ENCODE results near the gene DCAF11. TPM values are rescaled to one million over a fixed set of nuclear protein-coding genes. Genes with fewer than 3 reads are reported as not detected.

Gene DCAF11
- total and polyA plus RNA-seq, 2 of the 13 experiments (the other 11 are each of a cell fraction or from before 2014, with no cell fraction given) = 150 to 257 TPM

DNA sequence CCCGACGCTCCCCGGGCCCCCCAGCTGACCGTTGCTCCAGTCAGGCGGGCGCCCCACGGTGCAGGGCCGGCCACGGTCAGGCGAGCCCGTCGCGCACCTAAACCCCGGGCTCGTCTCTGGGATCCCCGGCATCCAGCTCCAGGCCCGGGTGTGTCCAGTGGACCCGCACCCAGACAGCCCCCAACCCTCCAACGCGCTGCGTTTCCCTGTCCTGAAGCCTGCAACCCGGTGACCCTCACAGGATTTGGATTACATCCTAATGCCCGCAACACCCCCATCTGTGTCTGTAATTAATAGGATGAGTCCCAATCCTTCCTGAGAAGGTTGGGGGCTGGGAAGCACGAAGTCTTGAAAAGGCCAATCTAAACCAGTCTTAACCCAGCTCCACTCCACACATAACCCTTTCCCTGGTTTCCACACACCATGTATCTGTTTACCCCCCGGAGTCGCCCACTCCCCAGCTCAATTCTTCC is 32.8 kb upstream of the DCAF11 start (continued):
- TF ChIP-seq KDM5A (IDR thresholded peaks at IDR 0.05; ENCODE audit: borderline replicate concordance, low read length) = no peak
- TF ChIP-seq PTBP1 (IDR thresholded peaks at IDR 0.05; ENCODE audit: low read depth, low read length, poor library complexity, severe bottlenecking) = no peak
- no peak for TF ChIP-seq HOXD1 (CRISPR knock-in tag; IDR thresholded peaks at IDR 0.05)
- no peak for TF ChIP-seq POGZ (CRISPR knock-in tag; IDR thresholded peaks at IDR 0.05)
- no peak for TF ChIP-seq ZNF790 (CRISPR knock-in tag; IDR thresholded peaks at IDR 0.05; ENCODE audit: borderline replicate concordance)
- TF ChIP-seq CBFB (CRISPR knock-in tag; IDR thresholded peaks at IDR 0.05) = no peak
- TF ChIP-seq ZNF605 (CRISPR knock-in tag; IDR thresholded peaks at IDR 0.05) = no peak
- TF ChIP-seq ETV6 (CRISPR knock-in tag; conservative IDR thresholded peaks at IDR 0.05) = no peak
- no peak for TF ChIP-seq RARG (CRISPR knock-in tag; IDR thresholded peaks at IDR 0.05; ENCODE audit: low read depth)
- TF ChIP-seq GATAD2A (CRISPR knock-in tag; IDR thresholded peaks at IDR 0.05) = no peak
- TF ChIP-seq DNMT1 (CRISPR knock-in tag; IDR thresholded peaks at IDR 0.05) = no peak
- no peak for TF ChIP-seq RAD21 (CRISPR knock-in tag; IDR thresholded peaks at IDR 0.05)
- TF ChIP-seq SRY (CRISPR knock-in tag; IDR thresholded peaks at IDR 0.05) = no peak
- no peak for TF ChIP-seq BRD4 (CRISPR knock-in tag; IDR thresholded peaks at IDR 0.05)
- no peak for TF ChIP-seq SMYD3 (CRISPR knock-in tag; IDR thresholded peaks at IDR 0.05)
- TF ChIP-seq KDM1A (CRISPR knock-in tag; IDR thresholded peaks at IDR 0.05) = no peak
- TF ChIP-seq NONO (IDR thresholded peaks at IDR 0.05) = no peak
- TF ChIP-seq NONO (CRISPR knock-in tag; conservative IDR thresholded peaks at IDR 0.05) = 0 out of 2 replicates have a peak, but pooled peaks have one; percentile 31
- TF ChIP-seq ZNF883 (CRISPR knock-in tag; IDR thresholded peaks at IDR 0.05; ENCODE audit: not compliant biosample characterization) = no peak
- TF ChIP-seq, protein P1, sequence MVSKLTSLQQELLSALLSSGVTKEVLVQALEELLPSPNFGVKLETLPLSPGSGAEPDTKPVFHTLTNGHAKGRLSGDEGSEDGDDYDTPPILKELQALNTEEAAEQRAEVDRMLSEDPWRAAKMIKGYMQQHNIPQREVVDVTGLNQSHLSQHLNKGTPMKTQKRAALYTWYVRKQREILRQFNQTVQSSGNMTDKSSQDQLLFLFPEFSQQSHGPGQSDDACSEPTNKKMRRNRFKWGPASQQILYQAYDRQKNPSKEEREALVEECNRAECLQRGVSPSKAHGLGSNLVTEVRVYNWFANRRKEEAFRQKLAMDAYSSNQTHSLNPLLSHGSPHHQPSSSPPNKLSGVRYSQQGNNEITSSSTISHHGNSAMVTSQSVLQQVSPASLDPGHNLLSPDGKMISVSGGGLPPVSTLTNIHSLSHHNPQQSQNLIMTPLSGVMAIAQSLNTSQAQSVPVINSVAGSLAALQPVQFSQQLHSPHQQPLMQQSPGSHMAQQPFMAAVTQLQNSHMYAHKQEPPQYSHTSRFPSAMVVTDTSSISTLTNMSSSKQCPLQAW (CRISPR knock-in tag; IDR thresholded peaks at IDR 0.05) = peak; percentile 68; the same call in 1 of the 2 replicates
- TF ChIP-seq, protein P2, sequence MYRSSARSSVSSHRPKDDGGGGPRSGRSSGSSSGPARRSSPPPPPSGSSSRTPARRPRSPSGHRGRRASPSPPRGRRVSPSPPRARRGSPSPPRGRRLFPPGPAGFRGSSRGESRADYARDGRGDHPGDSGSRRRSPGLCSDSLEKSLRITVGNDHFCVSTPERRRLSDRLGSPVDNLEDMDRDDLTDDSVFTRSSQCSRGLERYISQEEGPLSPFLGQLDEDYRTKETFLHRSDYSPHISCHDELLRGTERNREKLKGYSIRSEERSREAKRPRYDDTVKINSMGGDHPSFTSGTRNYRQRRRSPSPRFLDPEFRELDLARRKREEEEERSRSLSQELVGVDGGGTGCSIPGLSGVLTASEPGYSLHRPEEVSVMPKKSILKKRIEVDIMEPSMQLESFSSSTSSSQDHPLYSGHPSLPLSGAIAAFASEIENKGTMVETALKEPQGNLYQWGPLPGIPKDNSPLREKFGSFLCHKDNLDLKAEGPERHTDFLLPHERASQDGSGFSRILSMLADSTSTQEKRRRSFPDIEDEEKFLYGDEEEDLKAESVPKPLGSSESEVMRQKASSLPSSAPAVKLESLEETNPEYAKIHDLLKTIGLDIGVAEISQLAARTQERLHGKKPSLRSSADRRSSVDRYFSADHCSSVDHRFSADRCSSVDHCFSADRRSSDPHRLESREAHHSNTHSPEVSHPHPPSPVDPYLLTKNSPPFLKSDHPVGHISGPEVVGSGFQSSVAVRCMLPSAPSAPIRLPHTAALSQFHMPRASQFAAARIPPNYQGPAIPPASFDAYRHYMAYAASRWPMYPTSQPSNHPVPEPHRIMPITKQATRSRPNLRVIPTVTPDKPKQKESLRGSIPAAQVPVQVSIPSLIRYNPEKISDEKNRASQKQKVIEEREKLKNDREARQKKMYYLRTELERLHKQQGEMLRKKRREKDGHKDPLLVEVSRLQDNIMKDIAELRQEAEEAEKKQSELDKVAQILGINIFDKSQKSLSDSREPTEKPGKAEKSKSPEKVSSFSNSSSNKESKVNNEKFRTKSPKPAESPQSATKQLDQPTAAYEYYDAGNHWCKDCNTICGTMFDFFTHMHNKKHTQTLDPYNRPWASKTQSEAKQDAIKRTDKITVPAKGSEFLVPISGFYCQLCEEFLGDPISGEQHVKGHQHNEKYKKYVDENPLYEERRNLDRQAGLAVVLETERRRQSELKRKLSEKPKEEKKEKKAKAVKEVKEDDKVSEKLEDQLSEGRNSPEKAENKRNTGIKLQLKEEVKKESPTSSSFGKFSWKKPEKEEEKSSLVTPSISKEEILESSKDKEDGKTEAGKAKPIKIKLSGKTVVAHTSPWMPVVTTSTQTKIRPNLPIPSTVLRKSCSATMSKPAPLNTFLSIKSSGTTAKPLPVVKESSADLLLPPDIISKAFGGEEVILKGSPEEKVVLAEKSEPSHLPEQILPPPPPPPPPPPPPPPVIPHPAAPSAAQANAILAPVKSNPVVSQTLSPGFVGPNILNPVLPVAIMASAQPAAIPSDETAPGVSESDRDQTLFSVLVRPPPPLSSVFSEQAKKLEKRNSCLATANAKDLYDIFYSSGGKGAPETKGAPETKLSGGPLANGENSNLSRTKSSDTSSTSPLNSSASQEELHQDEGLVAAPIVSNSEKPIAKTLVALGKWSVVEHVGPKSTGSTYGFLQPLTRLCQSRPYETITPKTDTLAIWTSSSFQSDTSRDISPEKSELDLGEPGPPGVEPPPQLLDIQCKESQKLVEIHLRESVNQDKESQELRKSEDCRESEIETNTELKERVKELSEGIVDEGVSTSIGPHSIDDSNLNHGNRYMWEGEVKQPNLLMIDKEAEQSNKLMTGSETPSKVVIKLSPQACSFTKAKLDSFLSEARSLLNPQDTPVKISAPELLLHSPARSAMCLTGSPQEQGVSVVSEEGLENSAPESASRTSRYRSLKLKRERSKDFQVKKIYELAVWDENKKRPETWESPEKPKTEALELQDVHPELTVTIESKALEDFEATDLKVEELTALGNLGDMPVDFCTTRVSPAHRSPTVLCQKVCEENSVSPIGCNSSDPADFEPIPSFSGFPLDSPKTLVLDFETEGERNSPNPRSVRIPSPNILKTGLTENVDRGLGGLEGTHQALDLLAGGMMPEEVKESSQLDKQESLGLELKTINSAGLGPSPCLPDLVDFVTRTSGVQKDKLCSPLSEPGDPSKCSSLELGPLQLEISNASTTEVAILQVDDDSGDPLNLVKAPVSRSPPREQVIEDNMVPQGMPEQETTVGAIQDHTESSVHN (CRISPR knock-in tag; IDR thresholded peaks at IDR 0.05) = no peak
- no peak for TF ChIP-seq ZNF546 (CRISPR knock-in tag; conservative IDR thresholded peaks at IDR 0.05)
